GM12874 (cell line): Measurements from ENCODE around the gene FAR2.

Experiments used
- CTCF ChIP-seq: IDR thresholded peaks from 2 replicates; pipeline ENCODE4 v1.5.1; 2011; ENCODE audit warnings: low read depth, mild to moderate bottlenecking, control low read depth, low read length, moderate library complexity; ENCODE audit not compliant: insufficient read depth

Gene FAR2

GRCh38 chr12:29148596-29148910 lies 525 bp upstream of the FAR2 start:
- no peak for TF ChIP-seq CTCF

- TF ChIP-seq CTCF, result no peak
These were observed 708 bp downstream of the FAR2 start for GRCh38 chr12:29149691-29150281.

- no peak for TF ChIP-seq CTCF
These were observed 1.4 kb downstream of the FAR2 start for GRCh38 chr12:29150462-29150861.

- TF ChIP-seq CTCF, result no peak
These were observed 3.3 kb downstream of the FAR2 start for GRCh38 chr12:29152223-29152868.

GRCh38 chr12:29152981-29153630 lies 4.0 kb downstream of the FAR2 start:
- no peak for TF ChIP-seq CTCF

- TF ChIP-seq CTCF, result no peak
These were observed 6.0 kb downstream of the FAR2 start for GRCh38 chr12:29155079-29155478.

GRCh38 chr12:29157486-29157946 lies 8.4 kb downstream of the FAR2 start:
- no peak for TF ChIP-seq CTCF
